Left ventricle myocardium superior (tissue), 1 donor: Measurements from ENCODE around the gene COLGALT1. TPM values are rescaled to one million over a fixed set of nuclear protein-coding genes. Genes with fewer than 3 reads are reported as not detected.
A peak's percentile ranks its signal among the peaks of the same experiment; 100 is the strongest.
"Not testable (repeated sequence)": the region's sequence is repeated elsewhere in the genome, so short reads cannot be mapped to it uniquely, and the experiment has no call there.

Source experiments
- ATAC-seq: fragments of 200-7000 bp; cut with Tn5 transposase; one replicate; pipeline ENCODE4 v1.9.1; 2020; ENCODE audit warnings: mild to moderate bottlenecking, moderate library complexity
- DNase-seq: peaks from one replicate; pipeline ENCODE4 v3.0.0-alpha.2; 2020
- intact Hi-C: fragments of 100-400 bp; cut with micrococcal nuclease; formaldehyde crosslinking; loops from one replicate; pipeline ENCODE4 v1.11.0; 2022
- long read RNA-seq: library from polyadenylated mRNA; unstranded; transcript quantifications from one replicate; pipeline ENCODE4 v2.0.0, GENCODE V29; 2021
- total RNA-seq: library from RNA; stranded (reverse); fragmentation: NEBNext Ultra II Directional; extraction: Animal tissue kit (Norgen Biotek cat#: 25700); gene quantifications from one replicate; pipeline ENCODE4 v1.2.1, GENCODE V29; 2021
- donor health status: DM: no; HTN: yes; CAD: no; lungs with severe emphysema.

COLGALT1 gene
- 33.0 TPM for total RNA-seq
- long read RNA-seq, transcript COLGALT1-201 (12 exons, 3,704 nt) = minor isoform, 11 of 46 reads
- long read RNA-seq, transcript COLGALT1-202 (2 exons, 2,941 nt) = major isoform, 12 of 46 reads
- long read RNA-seq, partial matches to known transcripts = 21 of 46 reads
- long read RNA-seq, other reads (novel, unspliced or antisense) = 2 of 46 reads

- peak; percentile 95 for ATAC-seq
- intact Hi-C loops = no loop called here
- DNase-seq = peak; percentile 100
Measured at GRCh38 chr19:17555480-17555928, at the start of gene COLGALT1. TSS of gene COLGALT1 (plus strand) at chr19:17555649. CDS start at chr19:17555714, 65 bp downstream.

GRCh38 chr19:17506745-17507144, 48.7 kb upstream of the COLGALT1 start:
- intact Hi-C loops = no loop called here
- ATAC-seq = no peak
- no peak for DNase-seq

- DNase-seq, ATAC-seq, intact Hi-C loops: not testable (repeated sequence)
Measured at GRCh38 chr19:17508558-17508933, 46.9 kb upstream of the COLGALT1 start.

GRCh38 chr19:17510220-17510993, 45.0 kb upstream of the COLGALT1 start:
- ATAC-seq (no peak), DNase-seq (no peak)
- intact Hi-C loops = no loop called here

GRCh38 chr19:17511724-17512573, 43.5 kb upstream of the COLGALT1 start:
- peak; percentile 93 for DNase-seq
- intact Hi-C loops = no loop called here
- ATAC-seq = peak; percentile 82

GRCh38 chr19:17512574-17512939, 42.9 kb upstream of the COLGALT1 start:
- no peak for DNase-seq
- ATAC-seq = no peak
- intact Hi-C loops = no loop called here

- no peak for ATAC-seq
- no peak for DNase-seq
- intact Hi-C loops = no loop called here
Measured at GRCh38 chr19:17515408-17516149, 39.9 kb upstream of the COLGALT1 start.

GRCh38 chr19:17517898-17518297, 37.6 kb upstream of the COLGALT1 start:
- intact Hi-C loops = no loop called here
- ATAC-seq (no peak), DNase-seq (no peak)

- intact Hi-C loops, ATAC-seq, DNase-seq: not testable (repeated sequence)
Measured at GRCh38 chr19:17518654-17519053, 36.8 kb upstream of the COLGALT1 start.

GRCh38 chr19:17519967-17520366, 35.5 kb upstream of the COLGALT1 start:
- intact Hi-C loops = no loop called here
- ATAC-seq = no peak
- no peak for DNase-seq

- DNase-seq = no peak
- no peak for ATAC-seq
- intact Hi-C loops = no loop called here
Measured at GRCh38 chr19:17520865-17521264, 34.6 kb upstream of the COLGALT1 start.

GRCh38 chr19:17522988-17523872, 32.2 kb upstream of the COLGALT1 start:
- intact Hi-C loops = no loop called here
- ATAC-seq (peak; percentile 78), DNase-seq (peak; percentile 58)

GRCh38 chr19:17524651-17525050, 30.8 kb upstream of the COLGALT1 start:
- ATAC-seq (no peak), DNase-seq (no peak)
- intact Hi-C loops = no loop called here

- DNase-seq (no peak), ATAC-seq (no peak)
- intact Hi-C loops = no loop called here
Measured at GRCh38 chr19:17525141-17525540, 30.3 kb upstream of the COLGALT1 start.

GRCh38 chr19:17526922-17527321, 28.5 kb upstream of the COLGALT1 start:
- DNase-seq (no peak), ATAC-seq (no peak)
- intact Hi-C loops = no loop called here

GRCh38 chr19:17527326-17527725, 28.1 kb upstream of the COLGALT1 start:
- ATAC-seq (no peak), DNase-seq (no peak)
- intact Hi-C loops = no loop called here

- no peak for DNase-seq
- intact Hi-C loops = no loop called here
- no peak for ATAC-seq
Measured at GRCh38 chr19:17528610-17529009, 26.8 kb upstream of the COLGALT1 start.
